WTC11 (cell line): ENCODE measurements around the gene ENOX2.

Source experiments
- AR ChIP-seq: fragments of 250-450 bp; sonication (Bioruptor Pico); IDR thresholded peaks from 2 replicates; pipeline ENCODE4 v1.9.0; 2021; ENCODE audit warnings: mild to moderate bottlenecking
- ATF3 ChIP-seq: sonication (generic); formaldehyde crosslinking; conservative IDR thresholded peaks from 2 replicates; pipeline ENCODE4 v1.8.1; 2022; ENCODE audit warnings: mild to moderate bottlenecking, missing genetic modification reagents
- CTCF ChIP-seq: fragments of 200-600 bp; IDR thresholded peaks from 2 replicates; pipeline ENCODE4 v1.8.0; 2022; ENCODE audit warnings: antibody characterized with exemption
- E2F5 ChIP-seq: sonication (generic); formaldehyde crosslinking; IDR thresholded peaks from 2 replicates; pipeline ENCODE4 v1.8.1; 2022; ENCODE audit warnings: mild to moderate bottlenecking, moderate library complexity, missing genetic modification reagents
- JUN ChIP-seq: sonication (generic); formaldehyde crosslinking; IDR thresholded peaks from 2 replicates; pipeline ENCODE4 v1.8.0; 2023; ENCODE audit warnings: mild to moderate bottlenecking, missing genetic modification reagents
- SP1 ChIP-seq: sonication (generic); formaldehyde crosslinking; conservative IDR thresholded peaks from 2 replicates; pipeline ENCODE4 v1.8.1; 2022; ENCODE audit warnings: missing genetic modification reagents
- TEAD4 ChIP-seq: sonication (generic); formaldehyde crosslinking; IDR thresholded peaks from 2 replicates; pipeline ENCODE4 v1.8.0; 2022; ENCODE audit warnings: mild to moderate bottlenecking, missing genetic modification reagents
- ZBTB43 ChIP-seq: sonication (generic); formaldehyde crosslinking; IDR thresholded peaks from 2 replicates; pipeline ENCODE4 v1.8.1; 2023; ENCODE audit warnings: mild to moderate bottlenecking, missing genetic modification reagents

GRCh38 chrX:130893356-130894085 lies 9.5 kb downstream of the ENOX2 start:
- TF ChIP-seq E2F5 (CRISPR knock-in tag) = no peak
- TF ChIP-seq AR (CRISPR knock-in tag) = no peak
- no peak for TF ChIP-seq ATF3 (CRISPR knock-in tag)
- TF ChIP-seq JUN (CRISPR knock-in tag) = no peak
- TF ChIP-seq TEAD4 (CRISPR knock-in tag) = no peak
- no peak for TF ChIP-seq CTCF
- no peak for TF ChIP-seq ZBTB43 (CRISPR knock-in tag)
- no peak for TF ChIP-seq SP1 (CRISPR knock-in tag)
